SK-N-SH (cell line): ENCODE results near the gene CDC34. TPM values are rescaled to one million over a fixed set of nuclear protein-coding genes. Genes with fewer than 3 reads are reported as not detected.

Experiments
- CTCF ChIA-PET: fragments of 300-600, 350-600 bp; formaldehyde crosslinking; extraction: SDS; loops from one replicate; lab custom pipeline; 2021; lab: Yijun Ruan, JAX
- POLR2A ChIA-PET: fragments of 350-600 bp; sonication (Branson Sonifier 250); formaldehyde crosslinking; extraction: SDS; loops from one replicate; lab custom pipeline; 2020; ENCODE audit warnings: antibody characterized with exemption, inconsistent platforms; lab: Yijun Ruan, JAX
- DNase-seq: peaks from one replicate; pipeline ENCODE4 v3.0.0; 2012
- H2AFZ ChIP-seq: fragments of 200-600 bp; sonication (generic); 2 replicates; pipeline ENCODE4 v1.8.1; 2016; ENCODE audit warnings: antibody characterized with exemption, mild to moderate bottlenecking, low read depth
- H3F3A ChIP-seq: fragments of 200-600 bp; sonication (generic); replicated peaks from 2 replicates; pipeline ENCODE3; 2016; ENCODE audit warnings: antibody characterized with exemption, mild to moderate bottlenecking; ENCODE audit not compliant: insufficient read depth
- H3K27ac ChIP-seq, 2 experiments: fragments of 200-500 bp in 1 of 2; fragments of 200-600 bp in 1 of 2; sonication (Bioruptor generic) in 1 of 2; sonication (generic), shearing (Covaris generic) in 1 of 2; 2 replicates each; pipeline versions ENCODE4 v1.5.1 to v1.6.1; 2014 to 2016; ENCODE audit warnings: low read depth in 2 of 2, inconsistent platforms in 1 of 2, low read length in 1 of 2, mild to moderate bottlenecking in 1 of 2, mixed read lengths in 1 of 2
- H3K27me3 ChIP-seq: fragments of 200-600 bp; sonication (generic), shearing (Covaris generic); 2 replicates; pipeline ENCODE4 v1.6.1; 2016; ENCODE audit warnings: mixed run types; ENCODE audit not compliant: insufficient read depth
- H3K36me3 ChIP-seq, 2 experiments: fragments of 200-500 bp in 1 of 2; fragments of 200-600 bp in 1 of 2; sonication (Bioruptor generic) in 1 of 2; sonication (generic) in 1 of 2; replicated peaks in 1 of 2; 2 replicates each; pipeline versions ENCODE3 to v1.5.1; 2014 to 2016; ENCODE audit warnings: low read length in 1 of 2, mild to moderate bottlenecking in 1 of 2; ENCODE audit not compliant: insufficient read depth in 2 of 2, control insufficient read depth in 1 of 2
- H3K4me1 ChIP-seq, 2 experiments: fragments of 200-500 bp in 1 of 2; fragments of 200-600 bp in 1 of 2; sonication (Bioruptor generic) in 1 of 2; sonication (generic), shearing (Covaris generic) in 1 of 2; 2 replicates each; pipeline versions ENCODE4 v1.5.1 to v1.6.1; 2014 to 2016; ENCODE audit warnings: low read depth in 1 of 2, low read length in 1 of 2, mixed run types in 1 of 2; ENCODE audit not compliant: insufficient read depth in 2 of 2, control insufficient read depth in 1 of 2
- H3K4me2 ChIP-seq: fragments of 200-600 bp; sonication (generic), shearing (Covaris generic); 2 replicates; pipeline ENCODE4 v1.6.1; 2017; ENCODE audit warnings: mixed run types
- H3K4me3 ChIP-seq, 2 experiments: fragments of 200-500 bp in 1 of 2; fragments of 200-600 bp in 1 of 2; sonication (Bioruptor generic) in 1 of 2; sonication (generic), shearing (Covaris generic) in 1 of 2; 2 replicates each; pipeline versions ENCODE4 v1.5.1 to v1.8.1; 2014 to 2016; ENCODE audit warnings: low read depth in 2 of 2, inconsistent platforms in 1 of 2, low read length in 1 of 2, mild to moderate bottlenecking in 1 of 2, mixed read lengths in 1 of 2, moderate library complexity in 1 of 2
- H3K79me2 ChIP-seq: fragments of 200-600 bp; sonication (generic); 2 replicates; pipeline ENCODE4 v1.8.1; 2017; ENCODE audit warnings: mild to moderate bottlenecking; ENCODE audit not compliant: insufficient read depth
- H3K9ac ChIP-seq: fragments of 200-600 bp; sonication (generic); 2 replicates; pipeline ENCODE4 v1.6.1; 2017; ENCODE audit warnings: mixed run types
- H3K9me2 ChIP-seq: fragments of 200-600 bp; sonication (generic); 2 replicates; pipeline ENCODE4 v1.6.1; 2017; ENCODE audit warnings: mixed run types
- H3K9me3 ChIP-seq: fragments of 200-600 bp; sonication (generic); 2 replicates; pipeline ENCODE4 v1.6.1; 2017; ENCODE audit warnings: mixed run types, mild to moderate bottlenecking, moderate library complexity
- H4K20me1 ChIP-seq: fragments of 200-600 bp; sonication (generic); 2 replicates; pipeline ENCODE4 v1.6.1; 2017; ENCODE audit warnings: mild to moderate bottlenecking, mixed run types; ENCODE audit not compliant: insufficient read depth
- CHD2 ChIP-seq: fragments of 150-350 bp; IDR thresholded peaks from 2 replicates; pipeline ENCODE4 v1.6.1; 2018; ENCODE audit warnings: low read length; ENCODE audit not compliant: partially characterized antibody
- EP300 ChIP-seq, 2 experiments: IDR thresholded peaks; 2 replicates each; pipeline versions ENCODE4 v1.4.0 to v1.6.1; 2012; ENCODE audit warnings: borderline replicate concordance in 1 of 2, low read depth in 1 of 2, low read length in 1 of 2
- EZH2phosphoT487 ChIP-seq: fragments of 200-600 bp; sonication (generic); IDR thresholded peaks from 2 replicates; pipeline ENCODE4 v1.6.1; 2017; ENCODE audit warnings: low read depth, mixed run types, mild to moderate bottlenecking, antibody characterized with exemption, moderate library complexity, borderline replicate concordance
- FOXJ3 ChIP-seq: sonication (generic); formaldehyde crosslinking; IDR thresholded peaks from 2 replicates; pipeline ENCODE4 v1.5.1; 2020; ENCODE audit warnings: mild to moderate bottlenecking, missing genetic modification reagents
- GATA2 ChIP-seq: sonication (generic); formaldehyde crosslinking; IDR thresholded peaks from 2 replicates; pipeline ENCODE4 v1.5.0; 2020; ENCODE audit warnings: mild to moderate bottlenecking, missing genetic modification reagents
- IRF3 ChIP-seq: fragments of 150-350 bp; IDR thresholded peaks from 2 replicates; pipeline ENCODE4 v1.6.1; 2016; ENCODE audit warnings: mild to moderate bottlenecking, low read depth, low read length
- JUND ChIP-seq: IDR thresholded peaks from 2 replicates; pipeline ENCODE4 v1.4.0; 2012
- MEF2A ChIP-seq: IDR thresholded peaks from 2 replicates; pipeline ENCODE4 v1.4.0; 2012; ENCODE audit warnings: low read depth, borderline replicate concordance
- MXI1 ChIP-seq: IDR thresholded peaks from 2 replicates; pipeline ENCODE4 v1.6.1; 2012; ENCODE audit warnings: mild to moderate bottlenecking, low read depth, low read length, improper control_type of control experiment
- PBX3 ChIP-seq: IDR thresholded peaks from 2 replicates; pipeline ENCODE4; 2012
- POLR2AphosphoS5 ChIP-seq: IDR thresholded peaks from 2 replicates; pipeline ENCODE4 v1.6.1; 2012; ENCODE audit warnings: low read depth, low read length
- REST ChIP-seq: IDR thresholded peaks from 2 replicates; pipeline ENCODE4 v1.6.1; 2012; ENCODE audit warnings: mild to moderate bottlenecking, low read depth, low read length, moderate library complexity
- RFX5 ChIP-seq: IDR thresholded peaks from 2 replicates; pipeline ENCODE4 v1.6.1; 2012; ENCODE audit warnings: mild to moderate bottlenecking, improper control_type of control experiment, low read length
- SMC3 ChIP-seq: IDR thresholded peaks from 2 replicates; pipeline ENCODE4 v1.6.1; 2012; ENCODE audit warnings: low read depth, low read length, improper control_type of control experiment
- TCF12 ChIP-seq: IDR thresholded peaks from 2 replicates; pipeline ENCODE4 v1.4.0; 2012
- USF1 ChIP-seq: IDR thresholded peaks from 2 replicates; pipeline ENCODE4 v1.4.0; 2012; ENCODE audit warnings: low read depth, borderline replicate concordance
- USF2 ChIP-seq: fragments of 150-350 bp; IDR thresholded peaks from 2 replicates; pipeline ENCODE4 v1.6.1; 2017; ENCODE audit warnings: antibody characterized with exemption, low read length, low read depth, borderline replicate concordance
- YY1 ChIP-seq: IDR thresholded peaks from 2 replicates; pipeline ENCODE4 v1.4.0; 2012; ENCODE audit warnings: low read depth, mild to moderate bottlenecking
- WGBS: methylation state at CpG from one replicate; pipeline ENCODE4 v1.1.6; 2017; ENCODE audit warnings: low lambda C conversion rate; 5-methylcytosine and 5-hydroxymethylcytosine counted together
- polyA plus RNA-seq, 3 experiments: library from polyadenylated mRNA; depleted of rRNA; stranded (reverse); fragments of >200 nt; gene quantifications; 2 replicates each; pipeline ENCODE4 v1.2.3, GENCODE V29; 2012
- TF ChIP-seq, protein P1 (sequence below): IDR thresholded peaks from 2 replicates; pipeline ENCODE4 v1.4.0; 2012; ENCODE audit warnings: low read depth

CDC34 gene
- polyA plus RNA-seq, 1 of the 3 experiments (the other 2 are of a cell fraction) = 96.7 TPM

DNA sequence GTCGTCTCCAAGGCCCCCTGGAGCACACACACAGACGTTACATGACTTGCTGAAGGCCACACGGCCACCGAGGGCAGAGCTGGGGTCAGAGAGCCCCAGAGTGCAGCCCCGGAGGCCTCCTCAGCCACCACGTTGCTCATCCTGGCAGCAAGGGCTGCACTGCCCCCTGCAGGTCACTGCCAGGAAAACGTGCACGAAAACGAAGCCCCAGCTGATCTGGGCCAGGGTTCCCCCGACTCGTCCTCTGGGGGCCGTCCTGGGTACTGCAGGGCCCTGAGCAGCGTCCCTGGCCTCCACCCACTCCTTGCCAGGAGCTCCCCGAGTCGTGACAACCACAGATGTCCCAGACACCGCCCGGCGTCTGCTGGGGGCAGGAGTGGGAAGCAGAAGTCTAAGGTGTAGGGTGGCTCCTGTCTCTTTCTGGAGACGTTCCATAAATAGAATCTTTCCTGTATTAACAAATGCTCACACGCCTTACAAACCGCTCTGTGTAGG, 20.9 kb upstream of the CDC34 start (continued):
- TF ChIP-seq EP300 (IDR thresholded peaks at IDR 0.05; ENCODE audit: borderline replicate concordance in 1 of 2, low read depth in 1 of 2, low read length in 1 of 2) = no peak
- TF ChIP-seq USF2 = peak; percentile 22; the same call in 1 of the 2 replicates
- no peak for TF ChIP-seq PBX3
- TF ChIP-seq REST = no peak
- TF ChIP-seq POLR2AphosphoS5 = no peak
- TF ChIP-seq, all 33 proteins: peak for 8

- peaks cover 2 to 12% of the 10 kb centered on the region in 2 experiments; a peak in 1 of 4 replicates for H3K4me1 ChIP-seq
- ChIA-PET POLR2A (interaction anchor here (0.7 kb wide), 2 partner anchors 17 to 20 kb away, joined by 3 read pairs; no protein-coding TSS in a partner anchor), CTCF (interaction anchor here (0.6 to 3.6 kb wide), 27 partner anchors 12 to 429 kb away, joined by 3 to 71 read pairs (median 5); partner anchors contain the start of genes CDC34 and SHC2)
- 91% methylated on average over 19 of the region's 30 CpGs for WGBS
- no peak overlapping the region for H3K4me2 ChIP-seq
- peaks cover 5% of the 10 kb centered on the region; the same call in 1 of the 2 replicates for H4K20me1 ChIP-seq
- H3K36me3 ChIP-seq = peaks cover 0 to 5% of the 10 kb centered on the region in 2 experiments
- H2AFZ ChIP-seq = no peak overlapping the region
- H3K27me3 ChIP-seq = no peaks in the 10 kb centered on the region
- no peak for DNase-seq
- H3K9me3 ChIP-seq = no peaks in the 10 kb centered on the region
- H3K4me3 ChIP-seq = no peak overlapping the region
- peaks cover 5% of the 10 kb centered on the region for H3F3A ChIP-seq
- no peaks in the 10 kb centered on the region for H3K9me2 ChIP-seq
- TF ChIP-seq EZH2phosphoT487 (no peak), SMC3 (no peak), CHD2 (no peak), USF1 (no peak), MXI1 (no peak), GATA2 (CRISPR knock-in tag) (no peak), MEF2A (no peak), JUND (no peak), TCF12 (no peak), FOXJ3 (CRISPR knock-in tag) (no peak), RFX5 (no peak), IRF3 (no peak), USF2 (no peak), YY1 (no peak)
- TF ChIP-seq, protein P1, sequence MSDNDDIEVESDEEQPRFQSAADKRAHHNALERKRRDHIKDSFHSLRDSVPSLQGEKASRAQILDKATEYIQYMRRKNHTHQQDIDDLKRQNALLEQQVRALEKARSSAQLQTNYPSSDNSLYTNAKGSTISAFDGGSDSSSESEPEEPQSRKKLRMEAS = no peak
- TF ChIP-seq, all 33 proteins: peak for 0
- Histone ChIP-seq H3K79me2 (peaks cover 18% of the 10 kb centered on the region), H3K9ac (no peak overlapping the region), H3K27ac (no peak overlapping the region)
Observed at GRCh38 chr19:511101-511851, 20.3 kb upstream of the CDC34 start.
